HG03378 (cell line): ENCODE measurements around the gene ALOX15.
"Not testable (repeated sequence)": the region's sequence is repeated elsewhere in the genome, so short reads cannot be mapped to it uniquely, and the experiment has no call there.

Experiments
- ATAC-seq: cut with Tn5 transposase; IDR thresholded peaks from one replicate; pipeline ENCODE4 v1.9.1; 2021; ENCODE audit warnings: mild to moderate bottlenecking, moderate library complexity; ENCODE audit not compliant: unreplicated experiment

The ALOX15 gene

DNA sequence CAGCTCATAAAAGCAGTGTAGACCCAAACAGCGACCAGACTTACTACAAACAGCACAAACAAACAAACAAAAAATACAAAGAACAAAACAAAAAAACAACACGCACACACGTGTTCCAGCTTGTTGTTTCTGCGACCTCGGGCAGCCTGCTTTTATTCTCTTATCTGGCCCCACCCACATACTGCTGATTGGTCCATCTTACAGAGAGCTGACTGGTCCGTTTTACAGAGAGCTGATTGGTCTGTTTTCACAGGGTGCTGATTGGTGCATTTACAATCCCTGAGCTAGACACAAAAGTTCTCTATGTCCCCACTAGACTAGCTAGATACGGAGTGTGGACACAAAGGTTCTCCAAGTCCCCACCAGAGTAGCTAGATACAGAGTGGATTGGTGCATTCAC, 14.5 kb upstream of the ALOX15 start:
- ATAC-seq = not testable (repeated sequence)

DNA sequence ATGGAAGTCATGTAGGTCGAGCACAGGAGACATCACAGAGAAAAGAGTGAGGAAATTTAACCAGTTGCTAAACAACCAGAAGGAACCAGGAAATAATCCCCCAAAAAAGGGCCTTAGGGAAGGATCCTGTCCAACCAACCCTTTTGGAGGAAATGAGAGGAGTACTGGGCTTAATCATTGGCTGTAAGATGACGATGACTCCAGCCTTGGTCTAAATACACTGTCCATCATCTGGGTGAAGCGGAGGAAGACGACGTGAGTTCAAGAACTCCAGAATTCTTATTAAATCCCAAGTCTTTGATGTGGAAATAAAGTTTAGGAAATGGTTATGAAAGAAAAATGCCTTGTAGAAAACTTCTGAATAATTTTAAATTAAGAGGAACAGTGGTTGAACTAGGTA, 11.5 kb upstream of the ALOX15 start:
- no peak for ATAC-seq

DNA sequence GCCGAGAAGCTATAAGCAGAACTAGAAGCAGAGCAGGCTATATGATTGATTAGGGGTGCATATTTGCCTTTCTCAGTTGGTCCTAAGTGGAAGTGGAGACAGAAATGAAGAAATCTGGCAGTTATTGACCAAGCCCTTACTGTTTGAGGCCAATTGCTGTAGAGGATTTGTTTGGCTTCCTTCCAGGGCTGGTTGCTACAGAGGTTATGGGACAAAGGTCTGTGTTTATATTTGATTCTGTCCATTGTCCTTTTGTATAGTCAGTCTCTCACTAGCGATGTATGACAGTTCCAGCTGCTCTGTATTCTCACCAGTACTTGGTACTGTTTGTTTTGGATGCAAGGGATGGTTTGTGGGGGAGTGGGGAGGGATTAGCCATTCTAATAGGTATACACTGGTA, 7.3 kb upstream of the ALOX15 start:
- no peak for ATAC-seq

DNA sequence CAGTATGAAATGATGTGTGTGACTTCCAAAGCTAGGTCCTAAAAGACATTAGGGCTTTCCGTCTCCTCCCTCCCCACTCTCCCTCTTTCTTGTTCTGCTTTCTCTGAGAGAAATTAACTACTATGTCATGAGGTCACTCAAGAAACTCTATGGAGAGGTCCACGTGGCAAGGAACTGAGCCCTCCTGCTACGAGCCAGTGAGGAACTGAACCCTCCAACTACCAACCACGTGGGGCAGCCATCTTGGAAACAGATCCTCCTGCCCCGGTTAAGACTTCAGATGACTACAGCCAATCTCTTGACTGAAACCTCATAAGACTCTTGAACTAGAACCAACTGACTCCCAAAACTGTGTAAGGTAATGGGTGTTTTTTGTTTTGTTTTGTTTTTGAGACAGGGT, 4.2 kb upstream of the ALOX15 start:
- ATAC-seq = no peak

DNA sequence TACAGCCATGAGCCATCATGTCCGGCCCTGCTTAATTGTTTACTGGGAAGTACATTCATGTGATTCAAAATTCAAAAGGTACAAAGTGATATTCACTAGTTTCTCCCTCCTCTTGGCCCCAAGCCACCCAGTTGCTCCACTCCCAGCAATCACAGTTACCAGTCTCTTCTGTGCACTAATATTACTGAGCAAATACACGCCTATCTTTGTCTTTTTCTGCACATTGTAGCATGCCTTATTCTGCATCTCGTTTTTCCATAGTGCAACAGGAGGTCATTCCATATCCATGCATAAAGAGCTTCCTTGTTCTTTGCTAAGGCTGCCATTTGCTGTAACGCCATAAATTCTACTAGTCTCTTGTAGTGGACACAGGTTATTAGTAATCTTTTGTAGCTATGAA, 2.2 kb upstream of the ALOX15 start:
- ATAC-seq = no peak

DNA sequence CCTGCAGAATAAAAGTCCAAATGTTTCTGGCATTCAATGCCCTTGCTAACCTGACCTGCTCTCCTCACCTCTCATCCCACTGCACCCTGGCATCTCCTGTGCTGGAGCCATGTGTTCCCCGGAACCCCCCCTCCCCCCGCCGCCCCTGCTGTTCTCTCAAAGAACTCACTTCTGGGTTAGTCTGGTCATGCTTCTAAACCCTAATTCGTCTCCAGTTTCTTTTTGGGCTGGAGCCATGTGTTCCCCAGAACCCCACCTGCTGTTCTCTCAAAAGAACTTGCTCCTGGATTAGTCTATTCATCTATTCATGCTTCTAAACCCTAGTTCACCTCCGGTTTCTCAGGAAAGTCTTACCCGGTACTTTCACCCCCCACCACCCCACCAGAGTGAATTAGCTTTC, 808 bp upstream of the ALOX15 start:
- ATAC-seq = no peak

DNA sequence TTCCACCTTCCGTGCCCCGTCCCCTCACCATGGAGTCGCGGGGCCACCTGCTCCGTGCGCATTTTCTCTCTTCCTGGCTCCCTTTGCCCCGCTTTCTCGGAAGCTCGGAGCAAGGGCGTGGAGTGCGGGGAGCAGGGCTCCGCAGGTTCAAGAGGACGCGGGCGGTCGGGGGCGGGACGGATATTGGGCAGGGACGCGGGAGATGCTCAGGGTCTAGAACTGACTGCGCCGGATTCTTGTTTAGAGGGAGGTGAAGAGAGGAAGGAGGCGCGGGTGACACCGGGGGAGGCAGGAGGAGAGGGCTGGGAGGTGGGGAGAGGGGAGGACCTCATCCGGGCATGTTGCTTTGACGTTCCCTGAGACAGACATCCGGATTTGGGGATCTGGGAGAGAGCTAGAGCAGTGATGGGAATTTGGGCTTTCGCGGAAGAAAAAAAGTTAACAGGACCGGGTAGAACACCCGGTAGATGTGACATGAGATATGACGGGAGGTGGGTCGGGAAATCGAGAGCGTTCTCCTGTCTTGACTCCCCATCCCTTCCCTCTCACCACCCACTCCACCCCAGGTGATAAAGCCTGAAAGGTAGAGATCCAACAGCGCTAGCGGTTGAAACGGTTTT, 799 bp downstream of the ALOX15 start:
- not testable (repeated sequence) for ATAC-seq

DNA sequence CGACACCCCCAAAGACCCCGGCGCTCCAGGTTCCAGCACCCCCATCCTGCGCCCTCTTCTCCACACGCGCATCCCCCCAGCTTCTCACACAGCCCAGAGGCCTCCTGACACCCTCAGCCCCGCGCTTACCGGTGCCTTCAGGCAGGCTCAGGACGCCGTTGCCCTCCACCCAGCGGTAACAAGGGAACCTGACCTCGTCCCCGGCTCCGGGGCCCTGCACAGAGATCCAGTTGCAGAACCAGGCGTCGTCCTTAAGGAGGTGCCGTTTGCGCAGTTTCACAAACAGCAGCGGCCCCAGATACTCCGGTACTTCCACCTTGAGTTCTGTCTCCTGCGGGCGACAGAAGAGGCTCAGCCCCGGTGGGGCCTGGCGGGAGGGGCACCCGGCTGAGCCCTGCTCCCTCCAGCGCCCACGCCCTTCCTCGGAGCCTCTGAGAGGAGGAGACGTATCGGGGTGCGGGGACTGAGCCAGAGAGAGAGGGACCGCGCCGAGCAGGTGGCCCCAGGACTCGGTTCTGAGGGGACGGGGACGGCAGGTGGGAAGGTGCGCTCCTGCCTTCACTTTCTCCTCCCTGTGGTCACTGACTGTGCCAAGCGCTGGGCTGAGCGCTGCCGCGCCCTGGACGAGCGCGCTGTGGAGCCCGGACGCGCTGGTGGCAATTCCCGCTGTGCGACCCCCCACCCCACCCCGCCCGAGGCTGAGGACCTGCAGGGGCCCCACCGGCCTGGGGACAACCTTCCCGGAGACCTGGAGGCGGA, 2.0 kb downstream of the ALOX15 start:
- not testable (repeated sequence) for ATAC-seq

DNA sequence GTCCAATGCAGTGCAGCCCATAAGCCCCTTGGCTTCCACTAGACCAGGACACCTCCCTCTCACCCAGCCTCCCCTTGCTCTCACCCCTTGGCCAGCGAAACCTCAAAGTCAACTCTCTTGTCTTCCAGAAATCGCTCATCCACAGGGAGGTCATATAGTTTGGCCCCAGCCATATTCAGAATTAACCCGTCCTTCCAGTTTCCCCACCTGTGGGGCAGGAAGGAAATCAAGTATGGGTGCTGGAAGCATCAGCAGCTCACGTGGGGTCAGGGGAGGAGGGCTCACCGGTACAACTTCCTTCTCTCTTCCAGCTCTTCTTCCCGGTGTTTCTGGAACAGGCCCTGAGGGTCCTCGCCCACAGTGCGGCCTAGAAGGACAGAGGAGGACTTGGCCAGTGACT, 2.7 kb downstream of the ALOX15 start:
- ATAC-seq = not testable (repeated sequence)

DNA sequence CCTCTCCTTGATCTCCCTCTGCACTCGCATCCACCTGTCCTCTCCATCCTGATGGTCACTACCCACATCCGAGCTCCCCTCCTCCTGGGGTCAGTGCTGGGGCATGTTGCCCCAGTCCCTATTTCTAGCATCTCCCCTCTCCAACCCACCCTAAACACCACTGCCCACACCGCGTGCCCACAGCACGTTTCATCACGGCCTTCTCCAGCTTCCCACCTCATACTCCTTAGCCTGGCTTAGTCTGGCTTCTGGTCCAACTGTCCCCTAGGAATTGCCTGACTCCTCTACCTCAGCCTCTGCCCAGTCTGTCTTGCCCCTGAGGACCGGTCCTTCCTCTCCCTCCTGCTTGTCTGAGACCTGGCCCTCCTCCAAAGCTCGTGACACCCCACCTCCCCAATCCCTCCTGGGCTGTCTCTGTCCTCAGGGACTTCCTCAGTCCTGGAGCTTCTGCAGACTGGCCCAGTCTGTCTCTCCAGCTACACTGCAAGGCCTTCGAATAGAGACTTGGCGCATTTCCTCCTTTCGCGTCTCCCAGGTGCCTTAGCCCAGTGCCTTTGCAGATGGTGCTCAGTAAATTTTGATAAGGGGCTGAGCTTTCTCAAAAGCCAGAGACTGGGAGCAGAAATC, 4.9 kb downstream of the ALOX15 start:
- ATAC-seq = no peak

DNA sequence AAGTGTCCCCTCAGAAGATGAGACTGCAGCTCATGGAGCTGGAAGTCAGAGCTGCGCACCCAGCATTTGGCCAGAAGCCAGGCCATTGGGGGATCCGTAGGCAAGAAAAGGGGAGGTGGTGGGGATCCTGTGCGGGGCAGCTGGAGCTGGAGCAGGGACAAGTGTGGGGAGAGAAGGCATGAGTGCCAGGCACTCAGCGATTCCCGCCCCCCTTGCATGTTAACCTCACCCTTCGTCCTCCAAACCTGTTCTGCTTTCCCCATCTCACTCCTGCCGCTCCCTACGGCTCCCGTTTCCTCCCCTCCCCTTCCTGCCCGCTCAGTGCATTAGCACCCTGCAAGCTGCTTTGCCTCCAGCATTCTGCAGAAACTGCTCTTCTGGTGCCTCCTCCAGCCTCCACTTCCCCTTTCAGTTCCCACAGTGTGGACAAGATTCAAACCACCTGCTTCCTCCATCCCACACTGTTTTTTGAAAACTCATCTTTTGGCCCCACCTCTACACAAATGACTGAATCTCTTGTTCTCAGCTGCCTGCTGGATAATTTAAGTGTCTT, 5.6 kb downstream of the ALOX15 start:
- ATAC-seq = no peak

DNA sequence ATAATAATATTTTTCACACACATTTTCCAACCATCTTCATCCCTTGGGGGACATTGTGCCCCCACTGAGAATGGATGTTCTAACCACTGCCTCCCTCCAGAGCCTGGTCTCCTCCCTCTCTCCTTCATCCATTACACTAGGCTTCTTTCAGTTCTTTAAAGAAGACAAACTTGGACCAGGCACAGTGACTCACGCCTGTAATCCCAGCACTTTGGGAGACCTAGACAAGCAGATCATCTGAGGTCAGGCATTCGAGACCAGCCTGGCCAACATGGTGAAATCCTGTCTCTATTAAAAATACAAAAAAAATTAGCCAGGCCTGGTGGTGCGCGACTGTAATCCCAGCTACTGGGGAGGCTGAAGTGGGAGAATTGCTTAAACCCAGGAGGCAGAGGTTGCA, 6.5 kb downstream of the ALOX15 start:
- ATAC-seq = no peak

DNA sequence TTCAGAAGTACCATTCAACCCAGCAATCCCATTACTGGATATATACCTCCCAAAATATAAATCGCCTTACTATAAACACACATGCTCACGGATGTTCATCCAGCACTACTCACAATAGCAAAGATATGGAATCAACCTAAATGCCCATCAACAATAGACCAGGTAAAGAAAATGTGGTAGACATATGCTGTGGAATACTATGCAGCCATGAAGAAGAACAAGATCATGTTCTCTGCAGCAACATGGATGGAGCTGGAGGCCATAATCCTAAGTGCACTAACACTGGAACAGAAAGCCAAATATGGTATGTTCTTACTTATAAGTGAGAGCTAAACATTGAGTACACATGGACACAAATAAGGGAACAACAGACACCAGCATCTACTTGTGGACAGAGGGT, 7.8 kb downstream of the ALOX15 start:
- no peak for ATAC-seq

DNA sequence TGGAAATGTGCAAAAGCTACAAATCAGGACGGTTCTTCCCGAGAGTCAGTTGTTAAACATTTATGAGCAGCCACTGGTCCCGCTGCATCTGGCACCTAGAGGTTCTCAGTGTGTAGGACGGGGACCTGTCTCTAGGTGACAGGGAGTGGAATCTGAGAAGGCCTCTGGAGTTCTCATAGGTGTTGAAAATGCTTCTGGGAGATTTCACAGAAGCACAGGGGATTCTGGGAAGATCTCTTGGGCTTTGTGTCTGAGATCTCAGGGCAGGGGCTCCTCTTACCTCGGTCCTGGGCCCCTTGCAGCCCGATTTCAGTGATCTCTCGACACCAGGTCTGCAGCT, 8.9 kb downstream of the ALOX15 start:
- ATAC-seq = no peak

DNA sequence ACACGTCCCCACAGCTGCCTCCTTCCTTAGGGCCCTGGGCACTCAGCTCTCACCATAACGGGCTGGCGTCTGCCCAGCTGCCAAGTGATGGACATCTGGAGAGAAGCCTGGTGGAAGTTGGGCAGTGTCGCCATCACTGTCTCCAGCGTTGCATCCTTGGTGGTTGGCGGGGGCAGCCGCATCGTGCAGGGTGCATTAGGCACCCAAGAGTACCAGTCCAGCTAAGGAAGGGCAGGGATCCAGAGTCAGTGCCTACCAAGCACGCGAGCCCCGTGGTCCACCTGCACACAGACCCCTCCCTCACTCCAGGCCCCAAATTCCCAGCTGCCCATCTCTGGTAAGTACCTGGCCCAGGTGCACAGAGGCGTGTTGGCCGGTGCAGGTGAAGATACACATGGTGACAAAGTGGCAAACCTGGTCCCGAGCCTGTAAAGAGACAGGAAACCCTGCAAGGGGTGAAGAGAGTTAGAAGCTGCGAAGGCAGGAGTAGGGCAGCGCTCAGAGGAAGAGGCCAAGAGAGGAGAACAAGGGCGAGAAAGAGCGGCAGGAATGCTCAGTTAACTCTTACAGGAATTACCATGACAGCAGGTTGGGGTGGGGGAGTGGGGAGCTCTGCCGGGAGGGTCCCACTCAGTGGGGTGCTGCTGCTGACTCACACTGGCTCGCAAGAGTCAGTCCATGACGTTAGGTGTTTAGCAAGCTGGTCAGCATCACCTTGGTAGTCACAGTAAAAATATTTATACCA, 9.5 kb downstream of the ALOX15 start:
- no peak for ATAC-seq

DNA sequence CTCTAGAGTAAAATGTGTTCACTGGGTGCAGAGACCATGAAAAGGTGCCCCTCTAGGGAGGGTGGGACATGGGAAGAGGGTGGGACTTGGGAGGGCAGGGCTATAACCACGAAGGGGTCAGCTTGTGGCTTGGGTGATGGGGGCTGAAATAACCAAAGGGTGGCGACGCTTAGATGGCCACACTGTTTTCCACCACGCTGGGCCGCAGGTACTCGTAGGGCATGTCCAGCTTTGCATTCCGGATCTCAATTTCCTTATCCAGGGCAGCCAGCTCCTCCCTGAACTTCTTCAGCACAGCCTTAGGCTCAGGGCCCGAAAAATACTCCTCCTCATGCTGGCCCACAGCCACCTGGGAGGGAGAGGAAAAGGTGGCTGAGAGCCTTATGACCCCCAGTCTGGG, 10.0 kb downstream of the ALOX15 start:
- no peak for ATAC-seq

DNA sequence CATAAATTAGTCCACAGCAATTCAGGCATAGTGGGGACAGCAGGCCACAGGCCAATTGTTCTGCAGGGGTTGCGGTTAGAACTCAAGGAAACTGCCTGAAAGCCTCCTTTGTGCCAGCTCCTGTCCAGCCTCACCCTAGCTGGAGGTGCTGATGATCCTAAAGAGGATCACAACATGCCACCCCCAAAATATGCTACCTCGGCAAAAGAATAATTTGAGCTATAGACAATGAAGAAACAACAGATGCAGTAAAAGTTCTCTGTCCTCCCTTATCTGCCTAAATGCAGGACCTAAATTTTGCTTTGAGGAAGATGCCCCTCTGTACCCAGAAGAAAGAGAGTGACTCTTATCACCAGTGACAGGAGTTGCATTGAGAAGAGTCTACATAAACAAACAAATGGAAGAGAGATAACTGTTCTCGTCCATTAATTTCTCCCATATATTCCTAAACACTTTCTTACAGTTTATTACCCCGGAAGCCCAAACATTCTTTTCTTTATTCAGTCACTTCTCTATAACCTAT, 14.7 kb downstream of the ALOX15 start:
- no peak for ATAC-seq

DNA sequence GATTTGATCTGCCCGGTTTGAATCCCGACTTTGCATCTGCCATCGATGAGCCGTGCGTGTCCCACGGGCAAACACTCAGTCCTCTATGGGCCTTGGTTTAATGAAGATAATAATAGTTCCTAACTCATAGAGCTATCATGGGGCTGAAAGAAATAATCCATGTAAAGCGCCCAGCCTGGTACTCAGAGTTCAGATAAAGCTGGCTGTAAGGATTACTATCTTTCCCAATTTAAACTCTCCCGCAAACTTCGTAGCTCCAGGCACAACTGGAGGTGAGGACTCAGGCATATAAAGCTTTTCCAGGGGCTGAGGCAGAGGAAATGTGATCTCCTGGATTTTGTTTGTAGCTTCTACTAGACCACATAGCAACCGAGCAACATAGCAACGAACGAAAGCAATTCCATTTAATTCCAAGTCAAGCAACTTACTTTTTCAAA, 16.3 kb downstream of the ALOX15 start:
- ATAC-seq = no peak

DNA sequence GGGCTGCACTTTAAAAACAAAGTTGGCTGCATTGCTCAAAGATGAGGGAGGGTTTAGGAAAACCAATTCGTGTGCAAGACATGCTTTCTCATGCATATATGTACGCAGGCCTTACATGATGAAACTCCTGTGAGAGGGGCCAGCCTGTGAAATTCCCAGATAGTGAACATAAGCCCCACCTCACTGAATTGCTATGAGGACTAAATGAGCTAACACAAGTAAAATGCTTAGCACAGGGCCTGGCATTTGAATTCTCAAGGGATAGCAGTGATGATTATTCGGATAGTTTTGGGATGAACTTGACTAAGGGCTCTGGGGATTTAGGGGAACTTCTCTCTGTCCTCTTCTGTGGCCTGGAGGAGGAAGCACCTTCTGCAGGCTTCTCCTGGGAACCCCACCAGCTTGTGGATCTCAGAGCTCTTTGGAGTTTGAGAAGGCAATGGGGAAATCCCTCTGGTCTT, 17.0 kb downstream of the ALOX15 start:
- ATAC-seq = not testable (repeated sequence)

DNA sequence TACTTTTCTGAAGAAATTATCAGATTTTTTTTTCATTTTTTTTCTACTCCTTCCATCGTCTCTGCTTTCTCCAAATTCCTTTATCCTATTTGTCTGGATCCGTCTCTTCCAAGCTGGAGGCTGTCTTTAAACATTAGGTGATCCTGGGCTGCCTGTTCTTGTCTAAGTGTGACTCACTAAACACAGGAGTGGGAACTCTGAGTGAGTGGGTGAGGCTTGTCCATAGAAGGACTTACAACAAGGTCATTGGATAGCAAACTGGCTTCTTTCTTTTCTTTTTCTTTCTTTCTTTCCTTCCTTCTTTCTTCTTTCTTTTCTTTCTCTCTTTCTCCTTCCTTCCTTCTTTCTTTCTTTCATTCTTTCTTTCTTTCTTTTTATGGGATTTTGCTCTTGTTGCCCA, 18.2 kb downstream of the ALOX15 start:
- no peak for ATAC-seq

DNA sequence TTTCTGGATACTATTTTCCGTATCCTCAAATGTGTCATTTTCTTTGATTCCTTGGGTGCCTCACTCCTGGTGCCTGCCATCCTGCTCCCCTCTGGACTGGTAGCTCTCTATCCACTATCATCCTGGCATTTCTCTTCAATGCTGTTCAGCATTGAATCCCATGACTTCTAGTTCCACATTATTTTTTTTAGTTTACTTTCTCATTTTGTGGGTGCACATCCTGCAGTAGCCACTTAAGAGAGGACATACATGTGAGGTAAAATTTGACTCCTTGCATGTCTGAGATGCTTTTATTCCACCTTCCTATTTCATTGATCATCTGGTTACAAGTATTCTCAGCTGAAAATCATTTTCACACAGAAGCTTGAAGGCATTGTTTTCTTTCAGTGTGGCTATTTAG, 19.1 kb downstream of the ALOX15 start:
- no peak for ATAC-seq
